Gastroesophageal sphincter (tissue), 3 donors: ENCODE measurements around the gene OTX1.

Experiments
- CTCF ChIP-seq, 4 experiments: fragments of 200-600 bp in 2 of 4; fragments of 450-650 bp in 2 of 4; sonication (generic) in 1 of 4; IDR thresholded peaks; one replicate each; pipeline ENCODE4 v1.5.1; 2017 to 2019; ENCODE audit warnings: antibody characterized with exemption in 4 of 4, mild to moderate bottlenecking in 2 of 4, moderate library complexity in 2 of 4
- EP300 ChIP-seq: sonication (generic); formaldehyde crosslinking; IDR thresholded peaks from one replicate; pipeline ENCODE4 v1.6.1; 2017; ENCODE audit warnings: antibody characterized with exemption, mild to moderate bottlenecking
- POLR2A ChIP-seq, 2 donors: fragments of 450-650 bp; IDR thresholded peaks; one replicate each; pipeline ENCODE4 v1.6.1; 2017; ENCODE audit warnings: antibody characterized with exemption in 2 of 2, mild to moderate bottlenecking in 2 of 2, moderate library complexity in 1 of 2
- POLR2AphosphoS5 ChIP-seq: sonication (generic); formaldehyde crosslinking; IDR thresholded peaks from one replicate; pipeline ENCODE4 v1.6.1; 2017; ENCODE audit warnings: antibody characterized with exemption

- TF ChIP-seq POLR2A (IDR thresholded peaks at IDR 0.05) = no peak
- TF ChIP-seq CTCF (IDR thresholded peaks at IDR 0.05) = no peak
- TF ChIP-seq POLR2AphosphoS5 = no peak
- no peak for TF ChIP-seq EP300
Measured at GRCh38 chr2:63046961-63047320, 3.7 kb upstream of the OTX1 start.
